ENCODE data around the gene SLC10A1.
A peak's percentile ranks its signal among the peaks of the same experiment; 100 is the strongest.

- no peak for TF ChIP-seq CTCF (IDR thresholded peaks at IDR 0.05 in 2 of 3, conservative IDR thresholded peaks at IDR 0.05 in 1 of 3; ENCODE audit: borderline replicate concordance in 1 of 3, insufficient read depth in 1 of 3, low read depth in 2 of 3, low read length in 2 of 3)
- no peak for TF ChIP-seq RAD21 (IDR thresholded peaks at IDR 0.05; ENCODE audit: low read depth)
- TF ChIP-seq SIN3A (IDR thresholded peaks at IDR 0.05; ENCODE audit: low read depth): no peak; the same call in 1 of the 2 replicates
- peak; percentile 89 for TF ChIP-seq ZBTB33 (IDR thresholded peaks at IDR 0.05; ENCODE audit: extremely low read depth, insufficient replicate concordance, low read length)
Measured at GRCh38 chr14:69767369-69767999, 29.6 kb downstream of the SLC10A1 start.

All from HCT116 (cell line).